ENCODE measurements around the gene TMC3.

- no peak for TF ChIP-seq PCBP2 (optimal IDR thresholded peaks at IDR 0.05; ENCODE audit: low read depth, low read length, poor library complexity, severe bottlenecking)
- no peak for TF ChIP-seq ZNF597 (CRISPR knock-in tag; IDR thresholded peaks at IDR 0.05)
- TF ChIP-seq RNF2 (conservative IDR thresholded peaks at IDR 0.05; ENCODE audit: low read depth) = no peak
- no peak for TF ChIP-seq CREB1 (IDR thresholded peaks at IDR 0.05)
- TF ChIP-seq CREB1 (CRISPR knock-in tag; IDR thresholded peaks at IDR 0.05) = no peak
- no peak for TF ChIP-seq ZNF574 (CRISPR knock-in tag; IDR thresholded peaks at IDR 0.05)
- no peak for TF ChIP-seq NRL (CRISPR knock-in tag; IDR thresholded peaks at IDR 0.05; ENCODE audit: borderline replicate concordance)
- TF ChIP-seq RFXAP (CRISPR knock-in tag; IDR thresholded peaks at IDR 0.05; ENCODE audit: borderline replicate concordance) = no peak
- TF ChIP-seq, protein P1, sequence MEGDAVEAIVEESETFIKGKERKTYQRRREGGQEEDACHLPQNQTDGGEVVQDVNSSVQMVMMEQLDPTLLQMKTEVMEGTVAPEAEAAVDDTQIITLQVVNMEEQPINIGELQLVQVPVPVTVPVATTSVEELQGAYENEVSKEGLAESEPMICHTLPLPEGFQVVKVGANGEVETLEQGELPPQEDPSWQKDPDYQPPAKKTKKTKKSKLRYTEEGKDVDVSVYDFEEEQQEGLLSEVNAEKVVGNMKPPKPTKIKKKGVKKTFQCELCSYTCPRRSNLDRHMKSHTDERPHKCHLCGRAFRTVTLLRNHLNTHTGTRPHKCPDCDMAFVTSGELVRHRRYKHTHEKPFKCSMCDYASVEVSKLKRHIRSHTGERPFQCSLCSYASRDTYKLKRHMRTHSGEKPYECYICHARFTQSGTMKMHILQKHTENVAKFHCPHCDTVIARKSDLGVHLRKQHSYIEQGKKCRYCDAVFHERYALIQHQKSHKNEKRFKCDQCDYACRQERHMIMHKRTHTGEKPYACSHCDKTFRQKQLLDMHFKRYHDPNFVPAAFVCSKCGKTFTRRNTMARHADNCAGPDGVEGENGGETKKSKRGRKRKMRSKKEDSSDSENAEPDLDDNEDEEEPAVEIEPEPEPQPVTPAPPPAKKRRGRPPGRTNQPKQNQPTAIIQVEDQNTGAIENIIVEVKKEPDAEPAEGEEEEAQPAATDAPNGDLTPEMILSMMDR (CRISPR knock-in tag; IDR thresholded peaks at IDR 0.05) = no peak
- TF ChIP-seq, protein P2, sequence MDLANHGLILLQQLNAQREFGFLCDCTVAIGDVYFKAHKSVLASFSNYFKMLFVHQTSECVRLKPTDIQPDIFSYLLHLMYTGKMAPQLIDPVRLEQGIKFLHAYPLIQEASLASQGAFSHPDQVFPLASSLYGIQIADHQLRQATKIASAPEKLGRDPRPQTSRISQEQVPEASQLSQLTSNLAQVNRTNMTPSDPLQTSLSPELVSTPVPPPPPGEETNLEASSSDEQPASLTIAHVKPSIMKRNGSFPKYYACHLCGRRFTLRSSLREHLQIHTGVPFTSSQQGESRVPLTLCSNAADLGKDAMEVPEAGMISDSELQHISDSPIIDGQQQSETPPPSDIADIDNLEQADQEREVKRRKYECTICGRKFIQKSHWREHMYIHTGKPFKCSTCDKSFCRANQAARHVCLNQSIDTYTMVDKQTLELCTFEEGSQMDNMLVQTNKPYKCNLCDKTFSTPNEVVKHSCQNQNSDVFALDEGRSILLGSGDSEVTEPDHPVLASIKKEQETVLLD (CRISPR knock-in tag; IDR thresholded peaks at IDR 0.05; ENCODE audit: low read depth) = no peak
- no peak for TF ChIP-seq FOXK2 (IDR thresholded peaks at IDR 0.05)
- no peak for TF ChIP-seq NFE2L1 (CRISPR knock-in tag; IDR thresholded peaks at IDR 0.05; ENCODE audit: borderline replicate concordance)
- TF ChIP-seq MIER3 (CRISPR knock-in tag; IDR thresholded peaks at IDR 0.05; ENCODE audit: borderline replicate concordance) = no peak
- TF ChIP-seq, protein P3, sequence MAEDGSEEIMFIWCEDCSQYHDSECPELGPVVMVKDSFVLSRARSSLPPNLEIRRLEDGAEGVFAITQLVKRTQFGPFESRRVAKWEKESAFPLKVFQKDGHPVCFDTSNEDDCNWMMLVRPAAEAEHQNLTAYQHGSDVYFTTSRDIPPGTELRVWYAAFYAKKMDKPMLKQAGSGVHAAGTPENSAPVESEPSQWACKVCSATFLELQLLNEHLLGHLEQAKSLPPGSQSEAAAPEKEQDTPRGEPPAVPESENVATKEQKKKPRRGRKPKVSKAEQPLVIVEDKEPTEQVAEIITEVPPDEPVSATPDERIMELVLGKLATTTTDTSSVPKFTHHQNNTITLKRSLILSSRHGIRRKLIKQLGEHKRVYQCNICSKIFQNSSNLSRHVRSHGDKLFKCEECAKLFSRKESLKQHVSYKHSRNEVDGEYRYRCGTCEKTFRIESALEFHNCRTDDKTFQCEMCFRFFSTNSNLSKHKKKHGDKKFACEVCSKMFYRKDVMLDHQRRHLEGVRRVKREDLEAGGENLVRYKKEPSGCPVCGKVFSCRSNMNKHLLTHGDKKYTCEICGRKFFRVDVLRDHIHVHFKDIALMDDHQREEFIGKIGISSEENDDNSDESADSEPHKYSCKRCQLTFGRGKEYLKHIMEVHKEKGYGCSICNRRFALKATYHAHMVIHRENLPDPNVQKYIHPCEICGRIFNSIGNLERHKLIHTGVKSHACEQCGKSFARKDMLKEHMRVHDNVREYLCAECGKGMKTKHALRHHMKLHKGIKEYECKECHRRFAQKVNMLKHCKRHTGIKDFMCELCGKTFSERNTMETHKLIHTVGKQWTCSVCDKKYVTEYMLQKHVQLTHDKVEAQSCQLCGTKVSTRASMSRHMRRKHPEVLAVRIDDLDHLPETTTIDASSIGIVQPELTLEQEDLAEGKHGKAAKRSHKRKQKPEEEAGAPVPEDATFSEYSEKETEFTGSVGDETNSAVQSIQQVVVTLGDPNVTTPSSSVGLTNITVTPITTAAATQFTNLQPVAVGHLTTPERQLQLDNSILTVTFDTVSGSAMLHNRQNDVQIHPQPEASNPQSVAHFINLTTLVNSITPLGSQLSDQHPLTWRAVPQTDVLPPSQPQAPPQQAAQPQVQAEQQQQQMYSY (CRISPR knock-in tag; IDR thresholded peaks at IDR 0.05) = no peak
- no peak for TF ChIP-seq TCF7L2 (IDR thresholded peaks at IDR 0.05; ENCODE audit: low read depth, low read length)
Observed at GRCh38 chr15:81362790-81363189, 11.2 kb downstream of the TMC3 start.

All from HepG2 (cell line).